H9 (cell line): ENCODE measurements around the gene FBXO34. TPM values are rescaled to one million over a fixed set of nuclear protein-coding genes. Genes with fewer than 3 reads are reported as not detected.

Experiments used
- DNase-seq: peaks from one replicate; pipeline ENCODE4 v3.0.0-alpha.2; 2017
- H2AFZ ChIP-seq: one replicate; pipeline ENCODE4 v1.6.1; 2013; ENCODE audit warnings: mild to moderate bottlenecking, low read length, control low read depth, moderate library complexity
- H2AK5ac ChIP-seq: 2 replicates; pipeline ENCODE4 v1.6.1; 2013; ENCODE audit warnings: low read length, control low read depth, mixed read lengths; ENCODE audit not compliant: insufficient read length
- H2BK120ac ChIP-seq: one replicate; pipeline ENCODE4 v1.6.1; 2013; ENCODE audit warnings: low read depth, mild to moderate bottlenecking, low read length, control low read depth, inconsistent platforms; ENCODE audit not compliant: poor library complexity, severe bottlenecking
- H2BK12ac ChIP-seq: 2 replicates; pipeline ENCODE4 v1.6.1; 2013; ENCODE audit warnings: low read length, control low read depth, mixed read lengths, low read depth; ENCODE audit not compliant: insufficient read length
- H2BK15ac ChIP-seq: 2 replicates; pipeline ENCODE4 v1.6.1; 2013; ENCODE audit warnings: low read depth, low read length, control low read depth
- H2BK20ac ChIP-seq: one replicate; pipeline ENCODE4 v1.6.1; 2013; ENCODE audit warnings: low read depth, mild to moderate bottlenecking, low read length, control low read depth, inconsistent platforms; ENCODE audit not compliant: poor library complexity, severe bottlenecking
- H2BK5ac ChIP-seq: 2 replicates; pipeline ENCODE4 v1.6.1; 2013; ENCODE audit warnings: low read length, control low read depth, mixed read lengths; ENCODE audit not compliant: insufficient read length
- H3K14ac ChIP-seq: 2 replicates; pipeline ENCODE4 v1.6.1; 2013; ENCODE audit warnings: low read length, control low read depth; ENCODE audit not compliant: insufficient read depth
- H3K18ac ChIP-seq: 2 replicates; pipeline ENCODE4 v1.6.1; 2013; ENCODE audit warnings: low read depth, mild to moderate bottlenecking, mixed read lengths, low read length, control low read depth; ENCODE audit not compliant: insufficient read length
- H3K23ac ChIP-seq: 2 replicates; pipeline ENCODE4 v1.6.1; 2013; ENCODE audit warnings: low read length, control low read depth, mixed read lengths, low read depth; ENCODE audit not compliant: insufficient read length
- H3K23me2 ChIP-seq: 2 replicates; pipeline ENCODE4 v1.6.1; 2013; ENCODE audit warnings: low read depth, mild to moderate bottlenecking, mixed read lengths, low read length, control low read depth; ENCODE audit not compliant: insufficient read length, poor library complexity, severe bottlenecking
- H3K27ac ChIP-seq: 2 replicates; pipeline ENCODE4 v1.5.1; 2013; ENCODE audit warnings: low read length, control low read depth, mixed read lengths, low read depth; ENCODE audit not compliant: insufficient read length
- H3K27me3 ChIP-seq: 2 replicates; pipeline ENCODE4 v1.6.1; 2013; ENCODE audit warnings: low read length, control low read depth, inconsistent platforms; ENCODE audit not compliant: insufficient read depth
- H3K4ac ChIP-seq: 2 replicates; pipeline ENCODE4 v1.6.1; 2013; ENCODE audit warnings: low read depth, mild to moderate bottlenecking, control low read depth, inconsistent platforms, low read length, moderate library complexity
- H3K4me1 ChIP-seq: 2 replicates; pipeline ENCODE4 v1.6.1; 2013; ENCODE audit warnings: low read length, control low read depth, inconsistent platforms; ENCODE audit not compliant: insufficient read depth
- H3K4me2 ChIP-seq: 2 replicates; pipeline ENCODE4 v1.6.1; 2013; ENCODE audit warnings: low read length, control low read depth, mixed read lengths; ENCODE audit not compliant: insufficient read length, insufficient read depth
- H3K56ac ChIP-seq: 2 replicates; pipeline ENCODE4 v1.6.1; 2013; ENCODE audit warnings: low read depth, mild to moderate bottlenecking, mixed read lengths, low read length, control low read depth; ENCODE audit not compliant: insufficient read length
- H3K79me1 ChIP-seq: 2 replicates; pipeline ENCODE4 v1.6.1; 2013; ENCODE audit warnings: low read depth, mild to moderate bottlenecking, moderate library complexity, low read length, control low read depth, inconsistent platforms; ENCODE audit not compliant: insufficient read depth, poor library complexity, severe bottlenecking
- H3K79me2 ChIP-seq: 2 replicates; pipeline ENCODE4 v1.6.1; 2013; ENCODE audit warnings: low read length, control low read depth, inconsistent platforms; ENCODE audit not compliant: insufficient read depth
- H3K9ac ChIP-seq: 2 replicates; pipeline ENCODE4 v1.6.1; 2013; ENCODE audit warnings: low read length, control low read depth, mixed read lengths; ENCODE audit not compliant: insufficient read length; ENCODE audit errors: extremely low read depth
- H3K9me3 ChIP-seq: one replicate; pipeline ENCODE4 v1.6.1; 2013; ENCODE audit warnings: low read depth, low read length, inconsistent platforms; ENCODE audit not compliant: control insufficient read depth
- H3T11ph ChIP-seq: one replicate; pipeline ENCODE4 v1.6.1; 2013; ENCODE audit warnings: mild to moderate bottlenecking, low read length, control low read depth, inconsistent platforms
- H4K20me1 ChIP-seq: one replicate; pipeline ENCODE4 v1.6.1; 2013; ENCODE audit not compliant: control insufficient read depth, insufficient read length, insufficient read depth
- H4K5ac ChIP-seq: 2 replicates; pipeline ENCODE4 v1.6.1; 2013; ENCODE audit warnings: low read depth, mild to moderate bottlenecking, mixed read lengths, low read length, control low read depth; ENCODE audit not compliant: insufficient read length
- H4K8ac ChIP-seq: replicated peaks from 2 replicates; pipeline ENCODE4 v1.6.1; 2013; ENCODE audit warnings: low read length, control low read depth, mixed read lengths, low read depth; ENCODE audit not compliant: insufficient read length
- H4K91ac ChIP-seq: 2 replicates; pipeline ENCODE4 v1.6.1; 2013; ENCODE audit warnings: low read depth, mild to moderate bottlenecking, moderate library complexity, mixed read lengths, low read length, control low read depth; ENCODE audit not compliant: insufficient read length
- H3K27ac Mint-ChIP-seq, 3 experiments: 2 replicates in 2 of 3; 3 replicates in 1 of 3; pipeline ENCODE4 v1.8.0; 2020 to 2021; ENCODE audit warnings: mixed read lengths in 3 of 3, mild to moderate bottlenecking in 1 of 3, moderate library complexity in 1 of 3
- H3K27me3 Mint-ChIP-seq: 2 replicates; pipeline ENCODE4 v1.8.0; 2021; ENCODE audit warnings: low read depth, mild to moderate bottlenecking, moderate library complexity, mixed read lengths
- H3K36me3 Mint-ChIP-seq, 3 experiments: 2 replicates in 2 of 3; 3 replicates in 1 of 3; pipeline ENCODE4 v1.8.0; 2020 to 2021; ENCODE audit warnings: low read depth in 3 of 3, mixed read lengths in 3 of 3; ENCODE audit not compliant: insufficient read depth in 1 of 3
- H3K4me1 Mint-ChIP-seq, 2 experiments: 2 replicates each; pipeline ENCODE4 v1.8.0; 2020; ENCODE audit warnings: mixed read lengths in 2 of 2
- H3K4me3 Mint-ChIP-seq, 2 experiments: 2 replicates in 1 of 2; 3 replicates in 1 of 2; pipeline ENCODE4 v1.8.0; 2020 to 2021; ENCODE audit warnings: mild to moderate bottlenecking in 2 of 2, mixed read lengths in 2 of 2, moderate library complexity in 1 of 2
- H3K9me3 Mint-ChIP-seq, 2 experiments: 2 replicates in 1 of 2; 3 replicates in 1 of 2; pipeline ENCODE4 v1.8.0; 2020; ENCODE audit warnings: mild to moderate bottlenecking in 2 of 2, mixed read lengths in 2 of 2, moderate library complexity in 1 of 2
- WGBS: extraction: QIAGEN DNeasy Blood & Tissue Kit; methylation state at CpG from one replicate; pipeline ENCODE4 v1.1.7; 2013; ENCODE audit warnings: missing lambda C conversion rate, low lambda C conversion rate, mixed read lengths; ENCODE audit not compliant: insufficient read length; ENCODE audit errors: extremely low coverage; 5-methylcytosine and 5-hydroxymethylcytosine counted together
- total RNA-seq: library from RNA; stranded (reverse); gene quantifications from 2 replicates; pipeline ENCODE4 v1.2.1, GENCODE V29; 2021
- TF ChIP-seq, protein P1 (sequence below): fragments of 200-600 bp; sonication (generic); conservative IDR thresholded peaks from 3 replicates; pipeline ENCODE4 v1.8.0; 2021; ENCODE audit warnings: antibody characterized with exemption, mild to moderate bottlenecking

FBXO34 gene
- total RNA-seq, 1 experiment from 2014 or later: 12.0 TPM

DNA sequence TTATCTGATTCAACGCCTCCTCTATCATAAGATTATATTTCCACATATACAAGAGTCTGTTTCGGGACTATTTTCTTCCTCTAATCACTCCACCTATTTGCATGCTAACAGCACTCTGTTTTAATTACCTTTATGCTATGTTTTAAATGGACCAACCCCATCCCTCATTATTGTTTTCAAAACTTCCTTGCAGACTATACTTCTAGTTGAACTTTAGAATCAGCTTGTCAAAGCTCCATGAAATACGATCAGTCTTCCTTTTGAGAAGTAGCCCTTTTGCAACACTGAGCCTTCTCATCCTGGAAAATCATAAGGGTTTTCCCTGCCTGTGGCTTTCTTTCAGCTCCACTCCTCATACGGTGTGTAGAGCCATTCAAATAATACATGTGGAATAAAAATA lies 103.5 kb downstream of the FBXO34 start:
- H3K9ac ChIP-seq: no peak overlapping the region
- Mint-ChIP-seq H3K4me1 (no peaks in the 10 kb centered on the region), H3K4me3 (no peak overlapping the region), H3K27me3 (no peaks in the 10 kb centered on the region), H3K27ac (no peak overlapping the region), H3K9me3 (no peaks in the 10 kb centered on the region), H3K36me3 (peaks cover 7 to 30% (median 22%) of the 10 kb centered on the region in 3 experiments; a peak in 6 of 7 replicates)
- no peak overlapping the region for H3K27ac ChIP-seq
- no peaks in the 10 kb centered on the region for H3K23me2 ChIP-seq
- H3K79me1 ChIP-seq: no peaks in the 10 kb centered on the region
- H2BK12ac ChIP-seq: no peak overlapping the region
- no peaks in the 10 kb centered on the region for H3K27me3 ChIP-seq
- no peak for DNase-seq
- H4K91ac ChIP-seq: no peak overlapping the region
- H2BK5ac ChIP-seq: no peak overlapping the region
- no peaks in the 10 kb centered on the region for H4K20me1 ChIP-seq
- no peak overlapping the region for H2BK20ac ChIP-seq
- WGBS: no CpG with 5 or more reads among the region's 4 CpGs
- H3K4me1 ChIP-seq: no peaks in the 10 kb centered on the region
- no peak overlapping the region for H3K56ac ChIP-seq
- TF ChIP-seq, protein P1, sequence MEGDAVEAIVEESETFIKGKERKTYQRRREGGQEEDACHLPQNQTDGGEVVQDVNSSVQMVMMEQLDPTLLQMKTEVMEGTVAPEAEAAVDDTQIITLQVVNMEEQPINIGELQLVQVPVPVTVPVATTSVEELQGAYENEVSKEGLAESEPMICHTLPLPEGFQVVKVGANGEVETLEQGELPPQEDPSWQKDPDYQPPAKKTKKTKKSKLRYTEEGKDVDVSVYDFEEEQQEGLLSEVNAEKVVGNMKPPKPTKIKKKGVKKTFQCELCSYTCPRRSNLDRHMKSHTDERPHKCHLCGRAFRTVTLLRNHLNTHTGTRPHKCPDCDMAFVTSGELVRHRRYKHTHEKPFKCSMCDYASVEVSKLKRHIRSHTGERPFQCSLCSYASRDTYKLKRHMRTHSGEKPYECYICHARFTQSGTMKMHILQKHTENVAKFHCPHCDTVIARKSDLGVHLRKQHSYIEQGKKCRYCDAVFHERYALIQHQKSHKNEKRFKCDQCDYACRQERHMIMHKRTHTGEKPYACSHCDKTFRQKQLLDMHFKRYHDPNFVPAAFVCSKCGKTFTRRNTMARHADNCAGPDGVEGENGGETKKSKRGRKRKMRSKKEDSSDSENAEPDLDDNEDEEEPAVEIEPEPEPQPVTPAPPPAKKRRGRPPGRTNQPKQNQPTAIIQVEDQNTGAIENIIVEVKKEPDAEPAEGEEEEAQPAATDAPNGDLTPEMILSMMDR: no peak
- H3K14ac ChIP-seq: no peak overlapping the region
- H3K18ac ChIP-seq: no peak overlapping the region
- H4K8ac ChIP-seq: no peak overlapping the region
- H2BK15ac ChIP-seq: no peak overlapping the region
- H2AFZ ChIP-seq: no peak overlapping the region
- H2BK120ac ChIP-seq: no peak overlapping the region
- no peak overlapping the region for H4K5ac ChIP-seq
- no peak overlapping the region for H2AK5ac ChIP-seq
- H3K9me3 ChIP-seq: no peaks in the 10 kb centered on the region
- H3T11ph ChIP-seq: no peak overlapping the region
- H3K79me2 ChIP-seq: no peaks in the 10 kb centered on the region
- no peak overlapping the region for H3K23ac ChIP-seq
- H3K4me2 ChIP-seq: no peak overlapping the region
- H3K4ac ChIP-seq: no peak overlapping the region
